HG02970 (cell line): ENCODE measurements around the gene OTOA.
"Not testable (repeated sequence)": the region's sequence is repeated elsewhere in the genome, so short reads cannot be mapped to it uniquely, and the experiment has no call there.

Experiments
- ATAC-seq: cut with Tn5 transposase; IDR thresholded peaks from one replicate; pipeline ENCODE4 v1.9.1; 2021; ENCODE audit warnings: mild to moderate bottlenecking, moderate library complexity, moderate number of reproducible peaks; ENCODE audit not compliant: unreplicated experiment, low FRiP score

OTOA gene

GRCh38 chr16:21667575-21667974, 3.8 kb downstream of the OTOA start:
- no peak for ATAC-seq

- ATAC-seq = no peak
Observed at GRCh38 chr16:21673469-21673868, 9.7 kb downstream of the OTOA start.

GRCh38 chr16:21674456-21674855, 10.7 kb downstream of the OTOA start:
- not testable (repeated sequence) for ATAC-seq

- ATAC-seq = not testable (repeated sequence)
Observed at GRCh38 chr16:21680714-21681113, 16.9 kb downstream of the OTOA start.

GRCh38 chr16:21683184-21683583, 19.4 kb downstream of the OTOA start:
- no peak for ATAC-seq

GRCh38 chr16:21684199-21684598, 20.4 kb downstream of the OTOA start:
- no peak for ATAC-seq

GRCh38 chr16:21685034-21685455, 21.3 kb downstream of the OTOA start:
- ATAC-seq = no peak

GRCh38 chr16:21689107-21689506, 25.3 kb downstream of the OTOA start:
- ATAC-seq = no peak

GRCh38 chr16:21690967-21691366, 27.2 kb downstream of the OTOA start:
- not testable (repeated sequence) for ATAC-seq

GRCh38 chr16:21694609-21695008, 30.8 kb downstream of the OTOA start:
- ATAC-seq = no peak

- no peak for ATAC-seq
Observed at GRCh38 chr16:21697032-21697431, 33.3 kb downstream of the OTOA start.

- no peak for ATAC-seq
Observed at GRCh38 chr16:21698169-21699032, 34.6 kb downstream of the OTOA start.

- no peak for ATAC-seq
Observed at GRCh38 chr16:21701271-21701670, 37.5 kb downstream of the OTOA start.

- ATAC-seq = no peak
Observed at GRCh38 chr16:21702276-21702675, 38.5 kb downstream of the OTOA start.

GRCh38 chr16:21703156-21703555, 39.4 kb downstream of the OTOA start:
- ATAC-seq = no peak

- no peak for ATAC-seq
Observed at GRCh38 chr16:21703589-21704174, 39.9 kb downstream of the OTOA start.

GRCh38 chr16:21704266-21704665, 40.5 kb downstream of the OTOA start:
- no peak for ATAC-seq

- ATAC-seq = no peak
Observed at GRCh38 chr16:21704733-21705132, 41.0 kb downstream of the OTOA start.

GRCh38 chr16:21708533-21709115, 44.9 kb downstream of the OTOA start:
- ATAC-seq = no peak

- no peak for ATAC-seq
Observed at GRCh38 chr16:21710938-21711337, 47.2 kb downstream of the OTOA start.

GRCh38 chr16:21713549-21714368, 50.0 kb downstream of the OTOA start:
- ATAC-seq = no peak
